NT2/D1 (cell line): ENCODE data around the gene KHDRBS1.

Source experiments
- SUZ12 ChIP-seq: IDR thresholded peaks from 2 replicates; pipeline ENCODE4 v1.6.1; 2011; ENCODE audit not compliant: insufficient read length, insufficient read depth; ENCODE audit errors: extremely low read depth
- YY1 ChIP-seq: IDR thresholded peaks from 2 replicates; pipeline ENCODE4 v1.6.1; 2011; ENCODE audit not compliant: insufficient read length, insufficient read depth
- ZNF274 ChIP-seq: IDR thresholded peaks from 2 replicates; pipeline ENCODE4 v1.6.1; 2011; ENCODE audit warnings: mild to moderate bottlenecking, low read depth, low read length

DNA sequence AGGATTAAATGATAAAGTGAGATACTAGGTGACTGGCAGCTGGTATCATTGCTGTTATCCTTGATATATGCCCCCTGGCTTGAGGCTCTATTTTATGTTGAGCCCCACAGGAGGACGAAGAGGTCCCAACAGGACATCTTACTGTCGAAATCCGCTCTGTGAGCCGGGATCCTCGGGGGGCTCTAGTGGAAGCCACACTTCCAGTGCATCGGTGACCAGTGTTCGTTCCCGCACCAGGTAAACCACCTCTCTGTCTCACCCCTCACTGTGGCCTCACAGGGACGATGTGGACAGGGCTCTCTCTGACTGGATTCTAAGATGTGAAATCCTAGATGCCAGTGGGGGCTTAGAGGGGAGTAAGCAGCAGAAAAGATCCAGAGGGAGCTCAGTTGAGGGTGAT lies 61.2 kb downstream of the KHDRBS1 start:
- TF ChIP-seq ZNF274 (no peak), YY1 (no peak), SUZ12 (no peak)
